ENCODE measurements around the gene CITED2.

CITED2 gene

DNA sequence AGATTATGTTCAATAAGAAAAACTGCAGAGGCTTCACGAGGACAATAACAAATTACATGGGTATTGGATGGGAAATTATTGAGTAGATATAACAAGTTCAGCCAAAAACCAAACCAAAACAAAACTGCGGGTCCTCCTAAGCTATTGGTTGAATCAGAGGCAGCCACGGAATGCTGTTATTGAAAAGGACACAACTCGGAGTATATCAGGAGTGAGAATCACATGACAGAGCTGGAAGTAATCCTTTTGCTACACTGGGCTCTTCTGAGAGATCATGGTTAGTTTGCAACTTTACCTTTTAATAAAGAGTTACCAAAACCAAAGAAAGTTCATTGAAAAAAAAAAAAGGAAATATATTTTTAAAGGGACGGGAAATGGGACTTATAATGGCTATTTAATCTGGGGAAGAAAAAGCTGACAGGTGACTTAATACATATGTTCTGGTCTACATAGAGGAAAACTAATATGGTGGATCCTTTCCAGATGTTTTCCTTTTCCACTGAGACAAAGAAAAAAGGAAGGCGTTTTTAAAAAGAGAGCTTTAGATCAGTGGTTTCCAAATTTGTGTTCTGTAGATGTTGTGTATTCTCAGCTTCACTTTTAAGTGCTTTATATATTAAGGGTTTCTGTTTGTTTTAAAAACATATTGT lies 6.9 kb upstream of the CITED2 start:
- DNase-seq, result no peak

DNA sequence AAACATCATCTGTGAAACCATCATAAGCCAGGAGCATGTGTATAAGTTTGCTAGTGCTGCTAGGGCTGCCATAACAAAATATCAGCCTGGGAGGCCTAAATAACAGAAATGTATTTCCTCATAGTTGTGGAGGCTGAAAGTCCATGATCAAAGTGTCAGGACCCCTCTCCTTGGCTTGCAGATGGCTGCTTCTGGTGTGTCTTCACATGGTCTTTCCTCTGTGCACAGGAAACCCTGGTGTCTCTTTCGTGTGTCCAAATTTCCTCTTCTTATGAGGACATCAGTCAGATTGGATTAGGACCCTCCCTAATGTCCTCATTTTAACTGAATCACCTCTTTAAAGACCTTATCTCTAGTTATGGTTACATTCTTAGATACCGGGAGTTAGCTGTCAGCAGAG lies 6.2 kb upstream of the CITED2 start:
- no peak for DNase-seq

DNA sequence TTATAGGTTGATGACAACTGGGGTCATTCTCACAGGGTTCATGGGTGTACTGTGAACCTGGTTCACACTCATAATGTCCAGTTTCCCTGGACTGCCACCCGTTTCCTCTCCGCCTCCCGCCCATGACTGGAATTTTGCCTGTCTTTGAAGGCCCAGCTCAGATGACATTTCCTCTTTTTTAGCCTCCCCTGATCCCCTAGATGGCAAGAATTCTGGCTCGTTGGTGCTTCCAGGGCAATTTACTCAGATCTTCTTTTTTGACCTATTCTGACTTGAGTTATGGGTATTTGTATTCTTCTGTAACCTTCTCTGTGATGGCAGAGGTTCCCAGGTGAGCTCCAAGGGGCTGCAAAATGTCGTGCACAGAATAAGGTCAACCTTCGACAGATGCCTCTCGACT lies 5.7 kb upstream of the CITED2 start:
- DNase-seq, result no peak

DNA sequence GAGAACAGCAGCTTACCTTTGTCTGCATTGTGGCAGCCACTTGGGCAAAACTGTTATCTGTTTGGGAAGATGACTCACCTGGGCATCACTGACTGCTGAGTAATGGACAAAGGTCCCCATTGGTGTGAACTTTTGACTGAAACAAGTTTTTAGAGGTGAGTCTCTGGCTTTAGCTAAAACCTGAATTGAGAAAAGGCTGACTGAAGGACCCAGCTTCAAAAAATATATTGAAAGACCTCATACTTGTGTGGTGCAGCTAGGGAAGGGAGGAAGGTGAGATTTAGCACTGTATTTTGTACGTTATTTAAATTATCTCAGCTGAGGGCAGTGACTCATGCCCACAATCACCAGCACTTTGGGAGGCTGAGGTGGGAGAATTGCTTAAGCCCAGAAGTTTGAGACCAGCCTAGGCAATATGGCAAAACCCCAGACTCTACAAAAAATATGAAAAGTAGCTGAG lies 4.5 kb upstream of the CITED2 start:
- no peak for DNase-seq

DNA sequence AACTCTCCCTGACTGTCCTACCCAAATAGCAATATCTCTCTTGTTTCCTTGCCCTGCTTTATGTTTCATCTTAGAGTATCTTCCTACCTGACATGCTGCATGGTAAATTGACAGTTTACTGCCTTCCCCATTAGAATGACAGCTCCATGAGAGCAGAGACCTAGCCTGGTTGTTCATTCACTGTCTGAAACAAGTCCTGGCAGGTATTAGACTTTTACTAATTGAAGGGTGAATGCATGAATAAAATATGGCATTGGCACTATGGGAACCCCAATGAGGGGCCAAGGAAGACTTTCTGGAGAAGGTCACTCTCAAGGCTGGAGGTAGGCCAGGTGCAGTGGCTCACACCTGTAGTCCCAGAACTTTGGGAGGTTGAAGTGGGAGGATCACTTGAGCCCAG lies 3.8 kb upstream of the CITED2 start:
- DNase-seq, result no peak

DNA sequence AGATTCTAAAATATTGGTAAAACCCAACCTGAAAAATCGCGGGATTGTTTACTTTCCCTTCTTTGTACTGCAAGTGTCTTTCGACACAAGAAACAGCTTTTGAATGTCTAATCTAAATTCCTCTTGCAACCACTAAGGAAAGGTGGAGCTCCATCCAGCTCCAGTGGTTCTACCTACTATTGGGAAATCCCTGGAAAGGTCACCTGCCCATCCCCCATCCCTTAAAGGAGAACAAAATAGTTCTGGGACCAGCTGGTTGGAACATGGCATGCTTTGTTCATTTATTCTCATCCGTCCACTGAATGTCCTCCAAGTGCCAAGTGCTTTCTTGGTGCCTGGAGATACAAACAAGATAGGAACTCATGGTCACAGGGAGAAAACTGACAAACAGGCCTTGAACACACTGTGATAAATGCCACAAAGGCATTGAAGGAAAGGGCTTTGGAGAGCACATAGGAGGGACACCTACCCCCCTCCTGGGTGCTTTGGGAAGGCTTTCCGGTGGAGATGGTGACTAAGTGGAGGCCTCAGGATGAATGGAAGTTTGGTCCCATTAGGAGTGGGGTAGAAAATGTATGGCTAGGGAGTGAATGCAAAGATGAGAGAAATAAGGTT lies 2.3 kb upstream of the CITED2 start:
- no peak for DNase-seq

DNA sequence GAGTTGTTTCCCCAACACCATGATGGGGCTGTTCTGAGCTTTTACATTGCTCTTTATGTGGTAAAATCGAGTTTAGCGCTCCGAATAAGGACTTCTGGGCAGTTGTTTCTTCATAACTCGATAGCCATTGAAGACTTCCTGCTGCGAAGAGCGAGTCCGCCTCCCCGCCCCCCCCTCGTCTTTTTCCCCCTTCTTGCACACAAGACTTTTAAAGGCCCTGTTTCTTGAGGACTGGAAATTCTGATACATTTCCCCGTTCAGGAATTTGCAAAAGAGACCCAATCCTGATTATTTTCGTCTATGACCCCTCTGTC lies 1.5 kb upstream of the CITED2 start:
- peak; percentile 44 for DNase-seq

DNA sequence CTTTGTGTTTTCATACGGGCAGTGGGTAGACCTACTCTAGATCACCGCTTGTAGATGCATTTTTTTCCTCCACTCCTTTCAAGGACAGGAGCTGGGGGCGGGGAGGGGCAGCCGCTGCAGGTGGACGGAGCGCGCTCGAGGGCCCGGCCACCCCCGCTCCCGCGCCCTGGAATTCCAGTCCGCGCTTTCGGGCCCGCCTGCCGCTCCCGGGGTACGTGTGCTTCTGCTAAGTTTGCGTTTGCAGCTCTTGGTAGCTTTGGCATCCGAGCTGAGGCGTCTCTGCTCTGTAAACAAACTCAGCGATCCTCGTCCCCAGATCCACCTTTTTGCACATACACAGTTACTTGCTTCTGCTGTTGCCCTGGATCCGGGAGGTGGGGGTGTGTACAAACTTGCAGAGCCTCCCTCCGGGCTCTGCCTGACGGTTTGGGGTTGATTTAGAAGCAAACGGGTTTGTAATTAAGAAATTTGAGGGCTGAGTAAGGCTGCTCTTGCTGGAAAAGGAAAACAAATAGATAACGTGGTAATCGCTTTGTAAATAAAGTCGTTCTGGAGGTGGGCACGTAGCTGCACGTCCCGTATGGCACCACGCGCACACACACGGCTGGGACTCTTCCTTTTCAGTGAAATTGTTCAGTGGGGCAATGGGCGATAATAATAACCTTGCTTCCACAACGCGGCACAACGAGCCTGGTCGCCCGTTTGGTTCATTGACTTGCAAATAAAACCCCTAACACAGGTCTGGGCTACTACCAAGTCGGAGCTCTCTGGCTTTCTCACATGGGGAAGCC lies 973 bp upstream of the CITED2 start:
- peak; percentile 87 for DNase-seq

DNA sequence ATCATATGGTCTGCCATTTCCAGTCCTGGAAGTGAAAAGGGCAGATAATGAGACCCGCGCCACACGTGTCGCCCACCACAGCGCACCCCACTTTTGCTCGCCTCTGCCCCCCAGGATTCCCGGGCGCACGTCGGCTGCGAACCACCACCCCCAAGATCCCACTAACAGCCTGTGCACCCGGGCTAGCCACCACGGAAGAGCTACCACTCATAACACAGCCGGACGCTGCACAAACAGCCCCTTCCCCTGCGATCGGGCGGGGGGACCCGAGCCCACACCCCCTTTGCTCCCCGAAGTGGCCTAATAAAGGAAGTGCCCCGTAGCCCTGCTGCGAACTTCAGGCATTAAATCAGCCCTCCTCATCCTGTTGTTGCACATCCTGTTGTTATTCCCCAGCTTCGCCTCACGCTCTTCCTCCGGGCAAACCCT lies 506 bp downstream of the CITED2 start:
- DNase-seq, result no peak

DNA sequence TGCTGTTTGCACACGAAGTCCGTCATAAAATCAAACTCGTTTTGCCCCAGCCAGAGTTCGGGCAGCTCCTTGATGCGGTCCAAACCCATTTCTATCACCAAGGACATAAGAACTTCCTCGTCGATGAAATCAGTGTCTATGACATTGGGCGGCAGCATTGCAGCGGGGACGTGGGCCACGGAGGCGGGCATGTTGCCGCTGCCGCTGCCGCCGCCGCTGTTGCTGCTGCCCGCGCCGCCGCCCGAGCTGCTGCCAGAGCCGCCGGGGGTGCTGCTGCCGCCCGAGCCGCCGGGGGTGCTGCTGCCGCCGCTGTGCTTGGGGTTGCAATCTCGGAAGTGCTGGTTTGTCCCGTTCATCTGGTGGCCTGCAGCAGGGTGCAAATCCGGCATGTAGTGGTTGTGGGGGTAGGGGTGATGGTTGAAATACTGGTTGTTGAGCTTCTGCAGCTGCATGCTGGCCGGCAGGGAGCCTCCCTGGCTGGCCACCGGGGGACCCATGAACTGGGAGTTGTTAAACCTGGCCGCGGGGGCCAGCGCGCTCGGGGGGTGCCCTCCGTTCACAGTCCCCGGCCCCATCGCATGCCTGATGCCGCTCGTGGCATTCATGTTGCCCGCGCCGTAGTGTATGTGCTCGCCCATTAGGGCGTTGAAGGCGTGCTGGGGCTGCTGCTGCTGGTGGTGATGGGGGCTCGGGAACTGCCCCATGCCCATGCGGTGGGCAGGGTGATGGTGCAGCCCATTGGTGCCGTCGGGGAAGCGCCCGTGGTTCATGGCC lies 1.1 kb downstream of the CITED2 start:
- no peak for DNase-seq

DNA sequence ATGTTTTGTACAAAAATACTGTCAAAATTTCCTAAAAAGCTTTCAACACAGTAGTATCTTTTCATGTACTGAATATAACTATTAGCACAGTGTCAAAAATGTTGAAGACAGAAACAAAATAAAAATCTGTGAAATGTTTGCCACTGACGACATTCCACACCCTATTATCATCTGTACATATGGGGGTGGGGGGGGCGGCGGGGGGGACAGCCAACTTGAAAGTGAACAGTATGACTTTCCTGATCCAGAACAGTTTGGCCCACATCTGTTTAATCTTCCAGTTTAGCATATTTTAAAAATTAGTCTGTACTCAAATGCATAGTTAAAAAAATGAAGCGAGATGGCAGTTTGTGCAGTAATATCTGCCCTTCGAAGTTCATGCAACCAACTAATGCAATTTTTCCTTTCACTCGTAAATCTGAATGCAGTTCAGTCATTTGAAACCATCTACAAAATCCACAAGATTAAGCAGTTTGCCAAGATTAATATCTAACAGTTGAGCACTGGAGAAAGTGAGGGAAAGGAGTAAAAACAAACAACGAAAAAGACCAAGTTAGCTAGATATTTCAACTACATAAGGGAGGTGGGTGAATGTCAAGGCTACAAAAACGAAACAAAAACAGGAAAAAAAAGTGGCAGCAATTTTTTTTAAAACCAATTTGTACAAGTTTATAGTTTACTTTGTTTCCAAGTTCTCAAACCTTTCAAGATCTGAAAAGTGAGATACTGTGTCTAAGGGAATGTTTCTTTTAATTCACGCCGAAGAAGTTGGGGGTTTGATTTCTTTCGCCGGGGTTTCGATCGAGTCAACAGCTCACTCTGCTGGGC lies 1.9 kb downstream of the CITED2 start:
- DNase-seq, result no peak

DNA sequence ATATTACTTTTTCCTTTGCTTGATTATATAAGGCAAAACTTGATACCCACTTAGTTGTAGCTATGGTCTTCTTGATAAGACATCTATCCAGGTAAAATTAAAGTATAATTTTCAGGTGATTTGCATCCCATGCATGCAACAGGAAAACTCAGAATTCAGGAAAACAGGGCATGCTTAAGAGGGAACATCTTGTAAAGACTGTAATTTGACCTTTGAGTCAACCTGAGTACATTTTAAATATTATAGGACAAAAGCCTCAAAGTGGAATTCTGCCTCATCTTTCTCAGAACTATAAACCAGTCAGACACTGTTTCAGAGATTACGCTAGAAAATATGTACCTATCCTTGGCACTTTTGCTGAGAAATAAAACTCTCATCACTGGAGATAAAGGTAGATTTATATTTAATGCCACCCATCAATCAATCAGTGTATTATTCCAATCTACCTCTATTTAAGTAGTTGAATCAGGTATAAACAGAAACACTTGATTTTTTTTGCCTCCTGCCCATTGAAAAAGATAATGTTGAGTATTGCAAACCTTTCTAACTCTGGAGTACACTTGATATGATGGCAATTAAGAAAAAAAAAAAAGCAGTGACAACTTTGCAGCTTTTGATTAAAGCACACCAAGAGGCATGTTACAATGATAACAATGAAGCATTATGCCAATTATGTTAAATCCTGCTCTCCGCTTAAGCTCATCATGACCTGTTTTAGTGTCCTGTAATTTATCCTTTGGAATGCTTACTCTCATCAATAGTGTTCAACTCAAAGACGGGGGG lies 2.8 kb downstream of the CITED2 start:
- DNase-seq, result no peak

DNA sequence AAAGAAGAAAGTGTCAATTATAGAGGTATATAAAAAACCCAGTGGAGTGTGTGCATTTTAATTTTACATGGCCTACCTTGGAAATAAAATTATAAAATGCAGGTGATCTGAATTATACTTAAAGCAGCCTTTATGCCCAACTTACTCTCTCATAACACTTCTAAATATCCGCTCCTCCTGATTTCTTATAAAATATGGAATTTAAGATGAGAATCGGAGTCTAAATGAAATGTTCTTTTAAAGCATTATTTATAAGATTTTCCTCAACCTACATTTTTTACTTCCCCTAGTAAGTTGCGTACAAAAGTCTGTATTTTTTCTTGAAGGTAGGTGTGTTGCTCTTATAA lies 3.5 kb downstream of the CITED2 start:
- DNase-seq, result no peak

DNA sequence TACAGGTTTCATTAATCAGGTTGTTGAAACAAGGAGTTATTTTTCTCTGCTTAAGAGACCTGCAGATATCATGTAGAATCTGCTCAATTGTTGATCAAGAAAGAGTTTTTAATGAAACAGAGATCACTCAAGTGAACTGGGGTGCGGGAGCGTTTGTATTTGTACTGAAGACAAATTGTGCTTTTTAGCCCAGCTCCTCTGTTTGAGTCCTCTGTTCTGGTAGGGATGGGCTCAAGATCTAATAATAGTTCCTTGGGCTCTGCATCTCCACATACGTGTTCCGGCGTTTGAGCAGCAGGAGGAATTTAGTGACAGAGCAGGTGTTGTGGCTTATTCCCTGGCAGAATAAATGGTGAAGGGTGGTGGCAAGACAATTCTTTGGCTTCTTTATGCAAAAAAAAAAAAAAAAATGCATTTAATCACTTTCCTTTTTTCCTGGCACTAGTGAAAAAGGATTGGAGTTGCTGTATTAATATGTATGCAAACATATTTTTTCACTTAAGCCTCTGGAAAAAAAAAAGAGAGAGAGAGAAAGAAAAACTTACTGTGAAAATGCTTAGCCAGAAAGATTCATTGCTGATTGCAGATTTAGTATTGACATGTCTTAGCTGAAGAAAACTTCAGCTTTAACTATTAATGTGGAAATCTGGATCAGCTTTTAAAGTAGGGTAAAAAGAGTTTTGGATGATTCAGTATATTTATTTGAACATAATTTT lies 4.0 kb downstream of the CITED2 start:
- DNase-seq, result no peak

DNA sequence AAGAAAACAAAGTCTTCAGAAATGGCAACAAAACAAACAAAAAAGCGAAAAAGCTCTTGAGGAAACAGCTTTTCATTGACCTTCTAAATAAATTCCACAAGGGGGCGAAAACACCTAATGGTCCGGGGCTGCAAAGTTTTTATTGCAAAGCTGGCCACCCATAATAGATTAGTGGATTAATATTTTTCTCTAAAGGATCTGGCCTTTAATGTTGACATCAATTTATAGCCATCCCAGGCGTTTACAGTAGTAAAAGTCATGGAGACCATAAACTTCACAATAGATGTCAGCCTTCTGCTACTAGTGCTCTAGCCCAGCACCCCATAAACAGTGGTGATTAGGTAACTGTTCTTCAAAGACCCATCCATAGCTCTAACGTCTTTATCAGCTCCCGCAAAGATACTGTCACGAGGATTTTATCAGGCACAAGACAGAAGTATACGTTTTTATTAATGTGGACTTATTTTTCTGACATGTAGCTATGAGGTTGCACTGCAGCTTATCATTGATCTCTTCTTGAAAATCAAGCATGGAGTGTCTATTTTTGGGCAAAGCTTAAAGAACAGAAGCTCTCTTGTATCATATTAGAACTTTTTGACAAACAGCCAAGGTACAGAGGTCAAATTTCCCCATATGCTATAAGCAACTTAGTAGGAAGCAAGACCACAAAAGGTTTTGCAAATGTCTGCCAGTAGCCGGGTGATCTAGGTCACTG lies 4.7 kb downstream of the CITED2 start:
- peak; percentile 63 for DNase-seq

DNA sequence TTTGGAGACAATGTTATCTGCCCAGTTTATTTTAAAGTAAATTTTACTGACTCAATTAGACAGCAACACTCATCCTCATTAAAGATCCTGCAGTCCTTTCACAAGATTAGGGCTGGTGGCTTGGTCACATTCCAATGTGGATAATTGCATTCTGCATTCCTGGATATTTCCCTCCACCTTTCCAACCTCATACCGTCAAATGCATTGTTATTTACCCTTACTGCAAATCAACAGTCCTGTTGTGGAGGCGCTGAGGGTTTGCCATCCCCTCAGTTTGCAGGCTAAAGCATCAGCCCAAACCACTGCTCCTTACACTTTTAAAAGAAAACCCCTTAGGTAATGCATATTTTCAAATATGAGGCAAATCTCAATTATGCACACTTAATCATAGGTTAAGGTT lies 5.4 kb downstream of the CITED2 start:
- no peak for DNase-seq

DNA sequence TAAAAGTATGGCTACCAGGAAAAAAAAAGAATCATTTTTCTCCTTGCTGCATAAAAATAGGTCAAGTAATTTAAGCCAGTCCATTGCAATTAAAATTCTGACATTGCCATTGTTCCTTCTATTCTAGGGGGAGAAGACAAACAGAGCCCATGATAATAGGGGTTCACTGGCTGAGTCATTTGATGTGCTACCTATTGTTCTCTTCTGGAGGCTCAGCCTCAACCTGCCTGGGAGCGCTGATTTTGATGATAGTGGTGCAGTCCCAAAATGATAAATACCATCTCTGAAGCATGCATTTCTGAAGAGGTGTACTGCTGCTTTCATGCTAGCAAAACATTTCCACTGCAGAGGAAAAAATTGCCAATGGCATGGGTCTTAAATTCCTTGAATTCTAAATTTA lies 5.8 kb downstream of the CITED2 start:
- no peak for DNase-seq

DNA sequence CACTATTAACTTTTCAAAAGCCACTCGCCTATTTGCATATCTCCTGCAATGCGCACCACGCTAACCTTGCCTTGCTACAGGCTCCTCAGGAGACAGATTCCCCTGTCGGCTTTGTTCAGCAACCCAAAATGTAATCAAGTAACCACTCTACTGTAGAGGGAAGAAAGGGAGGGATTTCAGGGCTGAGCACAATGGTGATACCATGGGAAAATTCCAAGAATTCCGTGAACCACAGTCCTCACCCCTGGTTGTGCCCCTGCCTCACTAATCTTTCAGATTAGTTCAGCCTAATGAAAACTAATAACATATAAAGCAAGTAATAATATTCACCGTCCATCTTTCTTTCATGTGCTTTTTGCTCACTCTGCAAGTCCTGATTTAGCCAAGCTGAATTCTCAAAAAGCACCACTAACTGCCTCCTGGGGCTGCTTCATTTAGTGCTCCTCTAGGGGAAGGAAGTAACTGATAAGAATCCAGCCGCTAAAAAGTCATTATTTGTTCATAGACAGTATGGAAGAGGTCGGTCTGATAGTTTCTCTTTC lies 6.6 kb downstream of the CITED2 start:
- no peak for DNase-seq

DNA sequence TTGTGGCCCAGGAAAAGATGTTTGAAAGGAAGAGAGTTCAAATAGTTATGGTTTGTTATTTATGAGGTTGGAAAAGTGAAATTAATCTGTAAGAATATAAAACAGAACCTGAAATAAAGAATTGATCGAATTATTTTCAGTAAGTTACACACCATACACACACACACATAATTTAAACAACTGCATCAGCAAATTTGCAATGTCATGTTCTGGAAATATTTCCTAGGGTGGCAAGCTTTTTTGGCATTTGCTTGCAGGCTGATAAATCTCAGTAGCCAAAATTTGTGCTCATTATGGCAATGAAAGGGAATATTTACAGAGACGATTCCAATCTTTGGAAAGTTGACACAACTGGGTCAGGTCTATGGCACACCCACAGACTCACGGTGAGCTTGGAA lies 9.5 kb downstream of the CITED2 start:
- no peak for DNase-seq

DNA sequence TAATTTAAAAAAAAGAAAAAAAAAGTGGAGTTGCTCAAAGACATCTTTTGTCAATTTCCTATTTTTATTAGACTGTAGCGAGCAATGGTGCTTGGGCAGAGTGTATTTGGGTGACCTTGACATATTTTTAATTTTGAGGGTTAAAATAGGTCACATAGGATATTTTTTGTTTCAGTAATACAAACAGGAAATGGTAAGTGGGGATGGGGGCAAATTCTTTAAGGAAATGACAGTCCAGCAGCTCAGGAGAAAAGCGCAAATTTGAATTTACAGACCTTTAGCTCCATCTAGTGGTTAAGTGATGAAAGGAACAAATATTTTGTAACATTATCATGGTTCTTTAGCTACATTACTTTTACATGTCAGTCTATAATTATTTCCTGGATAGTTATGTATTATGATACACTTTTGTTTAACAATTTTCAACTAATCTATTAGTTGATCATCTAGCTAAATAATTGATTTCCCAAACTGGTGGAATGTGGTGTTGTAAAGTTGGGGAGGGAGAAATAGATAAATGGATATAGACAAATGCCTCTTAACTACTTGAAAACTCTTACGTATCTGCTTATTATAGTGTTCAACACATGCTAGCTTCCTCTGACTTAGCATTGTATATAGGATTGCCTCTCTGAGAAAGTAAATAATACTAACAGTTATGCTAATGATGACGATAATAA lies 10.0 kb downstream of the CITED2 start:
- DNase-seq, result peak; percentile 38
